GM15510 (cell line): ENCODE measurements around the gene EPAS1.

Experiments
- POLR2A ChIP-seq: IDR thresholded peaks from 3 replicates; pipeline ENCODE4 v1.6.1; 2011; ENCODE audit warnings: borderline replicate concordance; ENCODE audit not compliant: insufficient read length; ENCODE audit errors: extremely low read depth

Gene EPAS1

DNA sequence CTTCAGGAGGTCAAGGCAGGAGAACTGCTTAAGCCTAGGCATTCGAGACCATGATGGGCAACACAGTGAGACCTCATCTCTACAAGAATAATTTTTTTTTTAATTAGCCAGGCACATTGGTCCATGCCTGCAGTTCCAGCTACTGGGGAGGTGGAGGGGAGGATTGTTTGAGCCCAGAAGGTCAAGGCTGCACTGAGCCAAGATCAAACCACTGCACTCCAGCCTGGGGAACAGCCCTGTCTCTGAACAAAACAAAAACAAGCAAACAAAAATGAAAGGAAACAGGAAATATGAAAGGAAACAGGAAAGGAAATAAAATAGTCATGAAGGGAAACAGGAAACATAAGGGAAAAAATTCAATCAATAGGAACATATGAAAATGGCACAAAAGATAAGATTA lies 117.5 kb downstream of the EPAS1 start:
- no peak for TF ChIP-seq POLR2A

DNA sequence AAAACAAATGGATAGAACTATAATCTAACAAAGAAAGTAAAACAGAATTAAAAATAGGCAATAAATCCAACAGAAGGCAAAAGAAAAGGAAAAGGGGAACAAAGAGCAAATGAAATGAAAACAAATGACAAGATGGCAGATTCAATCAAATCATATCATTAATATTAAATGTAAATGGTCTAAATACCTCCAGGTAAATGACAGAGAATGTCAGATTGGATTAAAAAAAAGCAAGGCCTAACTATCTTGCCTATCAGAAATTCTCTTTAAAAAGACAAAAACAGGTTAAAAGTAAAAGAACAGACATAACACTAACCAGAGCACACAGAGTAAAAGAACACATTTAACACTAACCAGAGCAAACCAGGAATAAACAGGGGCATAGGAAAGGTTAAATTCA lies 119.1 kb downstream of the EPAS1 start:
- no peak for TF ChIP-seq POLR2A

DNA sequence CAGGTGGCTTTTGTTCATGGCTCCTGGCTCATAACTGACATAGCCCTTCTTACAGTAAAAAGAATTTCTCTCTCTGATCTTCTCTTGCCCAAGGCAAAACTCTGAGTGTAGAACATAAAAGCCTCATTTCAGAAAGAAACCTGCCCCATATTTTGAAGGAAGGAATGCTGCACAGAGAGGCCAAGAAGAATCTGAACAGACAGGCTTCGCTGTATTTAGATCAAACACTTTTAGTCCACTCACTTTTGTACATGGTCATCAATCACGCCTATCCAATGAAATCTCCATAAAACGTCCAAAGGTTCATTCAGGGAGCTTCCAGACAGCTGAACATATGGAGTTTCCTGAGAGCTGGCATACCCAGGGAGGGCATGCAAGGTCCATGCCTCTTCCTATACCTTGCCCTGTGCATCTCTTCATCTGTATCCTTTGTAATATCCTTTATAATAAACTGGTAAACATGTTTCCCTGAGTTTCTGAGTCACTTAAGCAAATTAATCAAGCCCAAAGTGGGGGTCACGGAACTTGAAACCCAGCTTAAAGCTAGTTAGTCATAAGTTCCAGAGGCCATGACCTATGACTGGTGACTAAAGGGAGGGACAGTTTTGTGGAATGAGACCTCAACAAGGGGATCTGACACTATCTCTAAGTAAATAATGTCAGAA lies 119.7 kb downstream of the EPAS1 start:
- TF ChIP-seq POLR2A, result no peak

DNA sequence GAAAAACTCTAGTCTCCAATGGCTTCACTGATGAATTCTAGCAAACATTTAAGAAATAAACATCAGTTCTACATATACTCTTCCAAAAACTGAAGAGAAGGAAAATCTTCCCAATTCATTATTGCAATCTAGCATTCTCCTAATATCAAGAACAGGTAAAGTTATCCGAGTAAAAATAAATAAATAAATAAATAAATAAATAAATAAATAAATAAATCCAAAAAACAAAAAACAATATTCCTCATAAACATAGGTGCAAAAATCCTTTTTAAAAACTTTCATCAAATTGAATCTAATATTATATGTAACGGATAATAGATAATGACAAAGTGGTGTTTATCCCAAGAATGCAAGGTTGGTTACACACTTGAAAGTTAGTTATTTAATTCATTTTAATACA lies 123.7 kb downstream of the EPAS1 start:
- TF ChIP-seq POLR2A, result no peak

DNA sequence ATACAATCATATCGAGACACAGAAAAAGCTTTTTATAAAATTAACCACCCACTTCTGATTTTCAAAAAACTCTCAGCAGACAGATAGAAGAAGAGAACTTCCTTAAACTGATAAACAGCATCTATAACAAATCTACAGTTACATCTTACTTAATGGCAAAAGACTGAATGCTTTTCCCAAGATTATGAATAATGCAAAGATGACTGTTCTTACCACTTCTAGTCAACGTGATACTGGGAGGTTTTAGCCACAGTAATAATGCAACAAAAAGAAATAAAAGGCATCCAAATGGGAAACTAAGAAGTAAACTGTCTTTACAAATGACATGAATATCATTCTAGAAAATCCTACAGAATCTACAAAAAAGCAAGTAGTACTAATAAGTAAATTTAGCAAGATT lies 124.2 kb downstream of the EPAS1 start:
- no peak for TF ChIP-seq POLR2A

DNA sequence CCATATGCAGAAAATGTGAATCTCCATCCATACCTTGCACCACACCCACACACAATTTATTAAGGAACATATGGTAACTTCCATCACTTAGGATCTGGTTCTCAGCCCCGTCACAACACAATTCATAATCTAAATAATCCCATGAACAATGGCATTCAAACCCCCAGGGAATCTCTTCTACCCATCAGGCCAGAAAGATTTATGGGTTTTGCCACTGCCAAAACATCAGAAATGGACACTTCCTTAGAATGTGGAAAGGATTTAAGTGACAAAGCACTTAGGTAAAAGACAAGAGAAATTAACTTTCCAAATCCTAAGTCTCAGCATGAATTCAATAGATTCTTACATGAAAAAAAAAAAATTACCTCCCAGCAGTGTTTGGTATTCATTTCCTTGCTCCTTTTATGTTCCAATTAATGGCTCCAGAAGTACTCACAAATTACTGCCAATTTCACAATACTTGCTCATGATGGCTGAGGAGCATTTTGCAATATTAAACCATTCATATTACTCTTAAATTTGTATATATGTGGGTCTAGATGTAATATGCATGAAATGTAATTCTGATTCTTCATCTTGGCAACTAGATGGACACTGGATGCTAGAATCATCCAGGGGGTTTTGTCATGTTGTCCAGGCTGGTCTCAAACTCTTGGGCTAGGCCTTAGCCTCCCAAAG lies 125.6 kb downstream of the EPAS1 start:
- no peak for TF ChIP-seq POLR2A

DNA sequence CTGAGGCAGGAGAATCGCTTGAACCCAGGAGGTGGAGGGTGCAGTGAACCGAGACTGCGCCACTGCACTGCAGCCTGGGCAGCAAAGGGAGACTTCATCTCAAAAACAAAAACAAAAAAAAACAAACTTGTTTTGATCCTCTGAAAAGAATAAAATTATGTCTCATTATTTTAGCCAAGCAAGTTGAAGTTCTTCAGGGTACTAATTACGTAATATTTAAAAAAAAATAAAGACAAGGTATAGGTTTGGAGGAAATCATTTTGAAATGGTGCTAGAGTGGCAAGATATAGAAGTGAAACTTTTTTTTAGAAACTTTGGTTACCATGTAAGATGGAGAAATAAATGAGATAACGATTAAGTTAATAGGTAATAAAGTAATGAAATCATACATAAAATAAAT lies 127.7 kb downstream of the EPAS1 start:
- no peak for TF ChIP-seq POLR2A

DNA sequence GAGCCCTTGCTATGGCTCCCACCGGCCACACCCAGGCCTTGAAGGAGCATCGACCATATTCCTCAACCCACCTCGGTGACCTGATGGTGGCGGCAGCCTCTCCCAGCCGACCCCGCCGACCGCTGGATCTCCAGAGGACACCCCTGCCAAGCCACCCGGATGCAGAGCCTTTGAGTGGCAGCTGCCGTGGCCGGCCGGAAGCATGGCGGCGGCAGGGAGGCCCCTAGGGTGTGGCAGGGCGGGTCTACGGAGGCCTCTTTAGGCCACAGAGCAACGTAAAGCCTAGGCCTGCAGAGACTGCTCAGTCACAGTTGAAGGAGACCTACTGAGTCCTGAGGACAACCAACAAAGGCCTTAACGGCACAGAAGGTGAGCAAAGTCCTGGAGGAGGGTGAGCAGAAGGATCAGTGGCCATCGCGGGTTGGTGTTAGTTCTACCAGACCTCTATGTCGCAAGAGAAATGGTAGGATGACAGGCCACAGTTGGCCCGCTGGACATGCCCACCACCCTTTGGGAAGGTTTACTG lies 131.8 kb downstream of the EPAS1 start:
- TF ChIP-seq POLR2A, result no peak

DNA sequence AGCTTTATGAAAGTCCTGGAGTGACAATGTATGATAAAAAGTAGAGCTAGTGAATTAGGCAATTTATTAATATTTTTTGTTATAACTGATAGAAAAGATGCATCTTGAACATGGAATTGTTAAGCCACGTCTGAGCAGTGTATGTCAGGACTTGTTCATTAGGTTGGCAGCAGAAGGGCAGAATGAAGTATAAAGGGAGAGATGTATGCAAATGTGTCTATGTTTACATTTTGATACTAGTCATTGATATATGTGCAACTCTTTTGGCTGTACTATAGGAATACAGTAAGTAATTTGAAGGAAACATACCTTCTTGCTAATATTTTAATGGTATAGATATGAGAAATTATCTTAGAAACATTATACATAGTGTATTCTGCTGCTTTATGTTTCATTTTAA lies 133.2 kb downstream of the EPAS1 start:
- TF ChIP-seq POLR2A, result no peak

DNA sequence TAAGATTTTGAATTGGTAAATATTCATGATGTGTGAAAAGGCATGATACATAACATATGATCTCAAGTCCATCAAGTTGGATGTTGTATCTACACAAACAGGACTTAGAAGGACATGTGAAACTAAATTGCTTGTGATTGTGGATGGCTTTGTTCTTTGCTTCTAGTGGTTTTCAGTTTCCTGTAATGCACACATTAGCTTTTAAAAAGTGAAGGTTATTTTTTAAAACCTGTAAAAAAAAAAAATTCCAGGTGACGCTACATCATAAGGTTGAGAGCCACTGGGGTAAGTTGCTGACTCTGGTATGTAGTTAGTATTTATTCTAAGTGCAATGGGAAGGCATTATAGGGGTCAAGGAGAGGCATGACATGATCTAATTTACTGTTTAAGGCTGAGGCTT lies 133.8 kb downstream of the EPAS1 start:
- TF ChIP-seq POLR2A, result no peak

DNA sequence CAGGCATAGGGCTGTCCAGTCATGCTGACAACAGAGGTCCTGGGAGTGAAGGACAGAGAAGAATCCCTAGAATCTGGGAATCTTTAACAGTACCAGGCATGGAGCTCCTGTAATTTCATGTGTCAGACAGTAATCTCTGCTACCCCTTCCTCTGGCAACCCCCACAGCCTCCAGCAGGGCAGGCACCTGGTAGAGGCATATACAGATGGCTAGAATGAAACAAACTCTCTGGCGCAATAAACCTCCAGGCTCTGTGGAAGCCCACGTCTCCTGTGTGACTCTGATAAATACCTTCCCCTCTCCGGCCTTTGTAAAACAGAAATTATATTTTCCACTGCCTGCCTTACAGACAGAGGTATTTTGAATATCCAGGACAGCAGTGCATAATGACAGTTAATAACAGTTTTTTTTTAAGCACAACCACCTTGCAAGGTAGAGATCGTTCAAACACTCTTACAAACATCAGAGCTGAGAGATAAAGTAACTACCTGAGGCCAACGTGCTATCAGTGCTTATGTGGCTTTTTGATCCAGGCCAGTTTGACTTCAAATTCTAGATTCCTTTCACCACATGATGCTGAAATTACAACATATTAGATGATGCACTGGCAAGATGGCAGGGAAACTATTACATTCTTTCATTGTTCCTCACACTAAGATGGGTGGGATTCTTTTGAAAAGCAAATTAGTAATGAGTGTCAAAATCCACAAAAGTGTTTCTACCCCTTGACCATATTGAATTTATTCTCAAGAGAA lies 134.5 kb downstream of the EPAS1 start:
- no peak for TF ChIP-seq POLR2A

DNA sequence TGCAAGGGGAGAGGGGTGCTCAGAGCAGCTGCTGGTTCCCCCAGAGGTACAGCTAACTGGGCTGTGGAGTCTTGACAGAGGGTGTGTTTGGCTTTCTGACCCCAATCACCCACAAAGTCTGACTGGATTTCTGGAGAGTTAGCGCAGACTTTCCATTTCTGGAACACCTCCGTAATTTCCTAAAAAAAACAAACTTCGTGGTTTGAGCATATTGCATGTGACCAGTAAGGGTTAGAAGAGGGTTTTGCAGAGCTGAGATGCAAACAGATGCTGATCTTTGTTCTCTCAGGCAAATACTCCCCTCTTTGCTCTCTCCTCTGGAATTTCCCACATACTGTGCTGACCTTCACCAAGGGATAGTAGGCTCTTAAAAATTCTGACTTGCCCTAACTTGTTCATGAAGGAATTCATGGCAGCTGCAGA lies 137.7 kb downstream of the EPAS1 start:
- TF ChIP-seq POLR2A, result no peak

DNA sequence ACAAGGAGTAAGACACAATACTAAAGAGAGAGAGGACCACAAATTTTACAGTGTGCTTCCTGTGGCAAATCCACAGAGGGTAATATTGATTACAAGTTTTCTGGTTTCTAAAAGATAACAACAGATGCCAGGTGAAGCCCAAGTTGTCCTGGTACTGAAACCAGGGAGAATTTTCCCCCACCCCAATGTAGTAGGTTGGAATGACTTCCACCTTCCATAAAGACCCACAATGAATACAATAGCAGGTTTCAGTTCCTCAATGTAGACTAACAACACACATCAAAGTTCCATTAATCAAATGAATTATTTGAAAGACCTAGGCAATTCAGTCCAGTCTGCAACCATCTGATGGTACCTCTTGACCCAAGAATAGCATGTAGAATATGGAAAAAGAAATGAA lies 138.1 kb downstream of the EPAS1 start:
- TF ChIP-seq POLR2A, result no peak

DNA sequence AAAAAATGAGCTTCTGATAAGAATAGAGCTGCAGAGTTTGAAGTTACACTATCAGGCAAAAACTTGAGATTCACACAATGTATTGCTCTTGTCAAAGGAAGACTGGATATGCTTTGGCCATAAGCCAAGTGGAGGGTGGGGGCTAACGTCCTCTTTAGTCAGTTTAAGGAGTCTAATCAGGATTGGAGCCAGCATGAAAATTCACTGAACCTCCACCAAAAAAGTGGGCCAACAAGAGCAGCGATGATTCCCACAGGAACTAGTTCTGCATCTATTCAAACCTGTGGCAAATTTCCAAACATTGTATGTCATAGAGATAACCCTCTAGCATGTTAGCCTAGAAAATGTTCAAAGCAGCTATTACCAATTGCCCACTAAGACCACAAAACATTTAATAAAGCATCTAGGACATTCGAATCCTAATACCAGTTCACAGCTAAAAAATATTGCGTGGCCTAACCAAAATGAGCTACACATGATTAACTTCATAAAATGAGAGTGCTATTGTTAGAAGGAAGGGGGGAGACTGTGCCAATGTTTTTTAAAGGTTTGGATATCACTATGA lies 138.7 kb downstream of the EPAS1 start:
- no peak for TF ChIP-seq POLR2A
